KOPT-K1 (cell line): Measurements from ENCODE around the gene DDX24.

ENCODE experiments used
- H3K27ac ChIP-seq: fragments of 200-600 bp; sonication (generic); 2 replicates; pipeline ENCODE4 v1.5.1; 2016; ENCODE audit warnings: antibody characterized with exemption, mild to moderate bottlenecking, low read depth, low read length; ENCODE audit not compliant: poor library complexity, severe bottlenecking
- H3K36me3 ChIP-seq: fragments of 200-600 bp; sonication (generic); 2 replicates; pipeline ENCODE4 v1.5.1; 2017; ENCODE audit warnings: antibody characterized with exemption, mild to moderate bottlenecking, low read length, moderate library complexity; ENCODE audit not compliant: insufficient read depth
- H3K9me3 ChIP-seq: fragments of 200-600 bp; sonication (generic); 2 replicates; pipeline ENCODE4 v1.5.1; 2017; ENCODE audit warnings: antibody characterized with exemption, low read length, mild to moderate bottlenecking; ENCODE audit not compliant: insufficient read depth, poor library complexity, severe bottlenecking

The DDX24 gene

DNA sequence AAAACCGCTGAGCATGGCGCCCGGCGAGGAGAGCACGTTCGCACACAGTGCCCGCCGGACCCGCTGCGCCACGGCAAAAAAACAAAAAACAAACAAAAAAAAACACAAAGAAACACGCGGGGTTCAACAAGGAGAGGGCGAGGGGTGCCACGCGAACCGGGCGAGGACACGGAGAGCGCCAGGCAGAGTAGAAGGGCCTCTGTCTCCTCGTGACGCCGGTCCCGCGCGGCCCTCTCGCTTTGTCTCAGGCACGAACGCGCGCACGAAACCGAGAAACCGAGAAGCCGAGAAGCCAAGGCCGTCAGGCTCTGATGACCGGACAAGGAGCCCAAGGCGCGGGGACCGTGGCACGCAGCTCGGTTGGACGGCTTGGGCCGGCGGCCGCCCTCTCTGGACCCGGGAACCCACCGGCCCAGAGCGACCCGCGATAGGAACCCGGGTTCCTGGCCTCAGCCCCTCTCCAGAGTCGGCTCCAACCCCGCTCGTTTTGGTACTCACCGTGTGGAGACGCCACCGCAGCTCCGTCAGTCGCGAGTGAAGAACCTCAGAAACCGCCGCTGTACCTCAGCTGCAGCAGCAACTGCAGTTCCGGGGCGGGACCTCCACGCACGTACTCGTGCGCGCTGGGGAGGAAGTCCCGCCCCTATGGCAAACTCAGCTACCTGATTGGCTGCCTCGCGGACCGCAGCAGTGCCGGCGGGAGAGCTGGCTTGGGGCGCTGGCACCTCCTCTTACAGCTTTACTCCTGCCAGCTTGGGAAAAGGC lies at the start of gene DDX24, which contains the start of gene IFI27L1:
Gene DDX24 (minus strand): TSS at position 582 of the 765 bp plus-strand sequence. CDS start 1,460 bp downstream, outside the sequence.
Gene IFI27L1 (plus strand): TSS at position 690 of the 765 bp plus-strand sequence. CDS start 15,628 bp downstream, outside the sequence.
- Histone ChIP-seq H3K36me3 (peaks cover 38% of the 10 kb centered on the region), H3K27ac (peak within 1 kb of the TSS; percentile 81), H3K9me3 (peaks cover 7% of the 10 kb centered on the region)

DNA sequence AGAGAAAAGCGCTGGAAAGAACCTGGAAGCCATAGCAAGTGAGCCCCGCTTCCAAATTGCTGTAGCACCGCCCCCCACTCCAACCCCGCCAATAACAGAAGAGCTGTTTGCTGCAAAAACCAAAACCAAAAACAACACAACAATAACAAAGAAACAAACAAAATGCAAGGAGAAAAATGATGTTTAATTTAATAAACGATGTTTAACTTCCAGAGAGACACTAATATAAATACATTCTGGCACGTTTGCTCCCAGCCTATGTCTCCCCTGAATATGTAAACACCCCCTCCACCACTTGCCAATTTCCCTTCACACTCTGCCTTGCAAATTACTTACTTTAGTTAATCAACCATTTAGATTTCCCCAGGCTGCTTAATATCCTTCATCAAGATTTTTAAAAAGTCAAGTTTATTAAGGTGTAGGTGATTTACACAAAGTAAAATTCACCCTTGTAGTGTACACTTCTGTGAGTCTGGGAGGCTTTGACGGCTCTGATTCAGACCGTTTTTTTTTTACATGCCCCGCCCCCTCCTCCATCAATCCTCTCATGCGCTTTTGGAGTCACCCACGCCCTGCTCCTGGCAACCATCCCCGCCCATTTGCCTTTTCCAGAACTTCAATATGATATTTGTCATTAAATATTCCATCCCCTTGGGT lies 48.9 kb upstream of the DDX24 start:
- peaks cover 2% of the 10 kb centered on the region for H3K9me3 ChIP-seq
- no peaks in the 10 kb centered on the region for H3K36me3 ChIP-seq
- no peak overlapping the region for H3K27ac ChIP-seq

DNA sequence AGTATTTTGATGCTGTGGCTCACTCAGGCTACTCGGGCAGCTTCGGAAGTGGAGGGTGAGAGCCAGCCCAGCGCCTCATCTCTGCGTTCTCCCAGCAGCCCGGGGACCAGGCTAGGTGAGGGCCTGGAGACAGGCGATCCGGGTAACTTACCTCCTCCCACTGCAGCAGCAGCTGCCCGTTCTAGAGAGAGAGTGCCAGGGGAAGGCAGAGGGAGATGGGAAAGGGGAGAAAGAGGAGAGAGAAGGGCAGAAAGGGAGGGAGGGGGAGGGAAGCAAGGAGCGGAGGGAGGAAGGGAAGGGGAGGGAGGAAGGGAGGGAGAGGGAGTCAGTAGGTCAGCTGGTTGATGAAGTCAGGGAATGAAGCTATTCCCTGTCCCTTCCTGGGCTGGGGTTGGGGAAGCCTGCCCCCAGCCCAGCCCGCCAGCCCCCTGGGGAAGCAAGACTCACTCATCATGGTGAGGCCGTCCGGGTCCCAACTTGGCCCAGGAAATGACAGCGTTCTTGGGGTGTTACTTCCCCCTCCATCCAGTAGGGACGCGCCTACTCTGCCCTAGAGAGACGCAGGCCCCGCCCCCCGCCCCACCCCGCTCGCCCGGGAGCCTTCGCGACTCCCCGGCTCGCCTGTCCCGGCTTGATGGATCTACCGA lies 48.2 kb upstream of the DDX24 start, which contains the start of gene IFI27L2:
Gene IFI27L2 (minus strand): TSS at position 494 of the 647 bp plus-strand sequence. CDS start 40 bp downstream, at position 454.
- Histone ChIP-seq H3K27ac (no peak within 1 kb of the TSS), H3K36me3 (no peaks in the 10 kb centered on the region), H3K9me3 (no peaks in the 10 kb centered on the region)

DNA sequence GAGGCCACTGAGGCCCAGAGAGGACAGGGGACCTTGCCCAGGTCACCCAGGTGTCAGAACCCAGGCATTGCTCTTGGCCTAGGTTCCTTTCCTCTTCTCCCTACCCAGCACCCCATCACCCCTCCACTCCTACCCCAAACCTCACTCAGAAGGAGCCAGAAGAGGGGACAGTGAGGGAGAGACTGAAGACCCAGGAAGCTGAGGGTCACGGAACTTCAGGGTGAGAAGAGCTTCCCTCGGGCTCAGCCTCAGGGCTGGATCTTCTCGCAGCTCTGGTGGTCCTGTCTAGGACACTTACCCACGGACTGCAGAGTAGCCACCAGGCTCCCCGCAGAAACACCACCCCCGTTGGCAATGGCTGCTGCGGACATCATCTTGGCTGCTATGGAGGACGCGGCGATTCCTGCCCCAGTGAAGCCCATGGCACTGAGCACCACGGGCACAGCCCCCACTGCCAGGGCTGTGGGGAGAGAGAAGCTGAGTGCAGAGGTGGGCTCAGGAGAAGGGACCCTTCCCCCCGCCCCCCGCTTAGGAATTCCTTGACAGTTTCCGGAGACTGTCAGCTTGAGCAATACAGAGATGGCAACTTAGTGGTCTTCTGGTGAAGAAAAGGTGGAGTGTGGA lies 47.3 kb upstream of the DDX24 start:
- Histone ChIP-seq H3K9me3 (no peaks in the 10 kb centered on the region), H3K36me3 (no peaks in the 10 kb centered on the region), H3K27ac (no peak overlapping the region)

DNA sequence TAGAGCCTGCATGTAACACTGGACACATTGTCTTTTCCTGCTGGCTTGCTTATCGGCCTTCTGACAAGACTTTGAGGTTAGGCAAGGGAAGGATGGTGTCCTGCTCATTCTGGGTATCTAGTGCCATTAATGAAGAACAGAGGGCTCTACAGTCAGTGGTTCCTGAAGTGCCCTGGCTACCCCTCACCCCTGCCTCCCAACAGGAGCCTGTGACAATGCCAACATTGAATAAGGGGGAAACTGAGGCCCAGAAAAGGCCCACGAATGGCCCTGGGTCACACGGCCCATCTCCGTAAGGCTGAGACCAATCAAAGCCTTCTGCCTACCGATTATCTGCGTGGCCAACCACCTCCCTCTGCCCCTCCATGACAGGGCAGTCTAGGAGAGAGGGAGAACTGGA lies 46.3 kb upstream of the DDX24 start:
- H3K9me3 ChIP-seq: no peaks in the 10 kb centered on the region
- H3K27ac ChIP-seq: no peak overlapping the region
- H3K36me3 ChIP-seq: no peaks in the 10 kb centered on the region

GRCh38 chr14:94126800-94127199 lies 45.8 kb upstream of the DDX24 start:
- Histone ChIP-seq H3K9me3 (no peaks in the 10 kb centered on the region), H3K27ac (no peak overlapping the region), H3K36me3 (no peaks in the 10 kb centered on the region)

DNA sequence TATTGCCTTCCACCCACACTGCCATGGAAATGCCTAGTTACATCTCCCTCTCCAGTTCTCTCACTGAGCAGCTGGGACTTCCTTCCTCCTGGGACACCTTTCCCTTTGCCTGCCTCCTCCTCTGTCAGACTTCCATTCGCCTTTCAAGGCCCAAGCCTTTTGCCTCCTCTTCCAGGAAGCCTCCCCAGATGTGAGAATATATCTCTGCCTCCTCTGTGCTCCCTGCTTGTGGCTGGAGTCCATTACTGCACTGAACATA lies 45.3 kb upstream of the DDX24 start:
- no peak overlapping the region for H3K27ac ChIP-seq
- no peaks in the 10 kb centered on the region for H3K9me3 ChIP-seq
- H3K36me3 ChIP-seq: no peaks in the 10 kb centered on the region

DNA sequence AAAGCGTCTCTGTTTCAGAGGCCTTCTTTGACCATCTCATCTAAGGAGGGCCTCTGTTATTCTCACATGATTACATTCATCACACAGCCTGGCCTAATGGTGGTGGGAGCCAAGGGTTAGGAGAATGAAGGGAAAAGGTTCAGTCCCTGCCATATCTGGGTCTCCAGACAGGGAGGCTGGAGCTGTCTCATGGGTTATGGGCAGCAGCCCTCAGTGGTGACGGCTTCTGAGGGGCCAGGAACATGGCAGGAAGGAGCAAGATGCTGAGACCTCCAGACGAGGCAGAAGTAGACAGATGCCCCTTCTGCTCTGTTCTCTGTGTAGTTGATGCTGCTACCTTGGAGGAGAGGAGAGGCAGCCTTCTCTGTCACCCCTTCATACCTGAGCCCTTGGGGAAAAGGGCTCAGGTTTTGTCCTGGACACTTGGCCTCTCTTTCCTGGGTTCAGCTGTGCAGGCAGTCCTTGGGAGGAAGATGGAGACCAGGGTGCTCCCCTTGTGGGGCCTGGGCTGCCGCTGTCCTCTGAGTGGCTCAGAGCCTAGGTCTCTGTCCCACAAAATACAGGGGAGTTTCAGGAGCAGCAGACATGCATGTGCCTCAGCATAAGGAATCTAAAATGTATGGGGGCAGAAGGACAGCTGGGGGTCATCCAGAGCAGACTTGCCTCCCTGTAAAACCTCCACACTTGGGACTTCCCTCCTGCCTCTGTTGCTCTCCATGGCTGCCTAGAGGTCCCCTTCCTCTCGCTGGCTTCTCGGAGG lies 44.8 kb upstream of the DDX24 start:
- no peaks in the 10 kb centered on the region for H3K36me3 ChIP-seq
- peaks cover 1% of the 10 kb centered on the region for H3K9me3 ChIP-seq
- H3K27ac ChIP-seq: no peak overlapping the region

DNA sequence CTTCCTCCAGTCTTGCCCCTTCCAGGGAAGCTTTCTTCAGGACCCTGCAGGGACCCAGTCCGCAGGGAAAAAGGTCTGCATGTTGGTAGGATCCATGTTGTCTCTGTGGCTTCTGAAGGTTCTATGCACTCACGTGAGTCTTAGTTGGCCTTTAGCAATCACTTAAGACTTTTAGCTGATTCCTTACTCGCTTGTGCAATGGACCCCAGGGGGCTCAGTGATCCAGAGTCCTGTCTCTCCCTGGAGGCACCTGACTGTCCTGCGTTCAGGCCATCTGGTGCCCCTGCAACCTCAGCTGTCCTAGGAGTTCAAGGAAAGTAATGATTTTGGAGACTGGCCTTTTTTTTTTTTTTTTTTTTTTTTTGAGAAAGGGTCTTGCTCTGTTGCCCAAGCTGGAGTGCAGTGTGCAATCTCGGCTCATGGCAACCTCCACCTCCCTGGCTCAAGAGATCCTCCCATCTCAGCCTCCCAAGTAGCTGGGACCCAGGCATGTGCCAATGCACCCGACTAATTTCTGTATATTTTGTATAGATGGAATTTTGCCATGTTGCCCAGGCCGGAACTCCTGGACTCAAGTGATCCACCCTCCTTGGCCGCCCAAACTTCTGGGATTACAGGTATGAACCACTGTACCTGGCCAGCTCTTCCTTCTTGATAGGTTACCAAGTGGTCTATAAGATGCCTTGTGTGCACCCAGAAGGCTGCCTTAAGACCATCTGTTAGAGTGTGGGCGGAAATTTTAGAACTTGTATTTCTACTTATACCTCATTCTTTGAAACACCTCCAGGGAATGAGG lies 43.8 kb upstream of the DDX24 start:
- H3K9me3 ChIP-seq: peaks cover 12% of the 10 kb centered on the region
- no peaks in the 10 kb centered on the region for H3K36me3 ChIP-seq
- no peak overlapping the region for H3K27ac ChIP-seq

GRCh38 chr14:94123868-94124267 lies 42.9 kb upstream of the DDX24 start:
- no peak overlapping the region for H3K27ac ChIP-seq
- peaks cover 21% of the 10 kb centered on the region for H3K9me3 ChIP-seq
- no peaks in the 10 kb centered on the region for H3K36me3 ChIP-seq

GRCh38 chr14:94123296-94123695 lies 42.3 kb upstream of the DDX24 start:
- H3K36me3 ChIP-seq: no peaks in the 10 kb centered on the region
- H3K9me3 ChIP-seq: peaks cover 22% of the 10 kb centered on the region
- no peak overlapping the region for H3K27ac ChIP-seq

GRCh38 chr14:94122438-94122837 lies 41.4 kb upstream of the DDX24 start:
- H3K27ac ChIP-seq: no peak overlapping the region
- peaks cover 22% of the 10 kb centered on the region for H3K9me3 ChIP-seq
- no peaks in the 10 kb centered on the region for H3K36me3 ChIP-seq

DNA sequence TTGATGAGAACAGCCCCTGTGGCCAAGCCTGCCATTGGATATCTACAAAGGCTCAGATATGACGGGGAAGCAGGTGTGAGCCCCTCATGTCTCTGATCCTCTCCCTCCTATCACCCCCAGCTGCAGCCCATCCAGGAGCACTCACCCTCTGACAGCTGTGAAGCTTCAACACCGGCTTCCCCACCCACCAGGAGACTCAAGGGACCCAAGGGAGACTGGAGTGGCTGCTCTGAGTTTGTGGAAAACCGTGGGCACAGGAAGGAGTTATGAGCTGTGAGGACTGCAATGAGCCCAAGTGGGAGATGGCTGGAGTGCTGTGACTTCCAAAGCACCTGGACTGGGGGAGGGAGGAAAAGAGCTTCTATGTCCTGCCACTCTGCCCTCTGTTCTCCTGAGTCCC lies 40.5 kb upstream of the DDX24 start:
- Histone ChIP-seq H3K9me3 (peaks cover 22% of the 10 kb centered on the region), H3K36me3 (no peaks in the 10 kb centered on the region), H3K27ac (no peak overlapping the region)
